GM23338 (cell line): ENCODE results near the gene LRMDA. TPM values are rescaled to one million over a fixed set of nuclear protein-coding genes. Genes with fewer than 3 reads are reported as not detected.

Source experiments
- ATAC-seq: fragments of 200-7000 bp; cut with Tn5 transposase; 3 replicates; pipeline ENCODE4 v1.9.1; 2020
- DNase-seq: peaks from one replicate; pipeline ENCODE4 v3.0.0-alpha.2; 2015; ENCODE audit warnings: low spot score
- H2AFZ ChIP-seq: fragments of 200-600 bp; sonication (generic); 2 replicates; pipeline ENCODE4 v1.8.0; 2016; ENCODE audit warnings: antibody characterized with exemption, mild to moderate bottlenecking, moderate library complexity
- H3F3A ChIP-seq: fragments of 200-600 bp; sonication (generic); replicated peaks from 2 replicates; pipeline ENCODE4 v1.8.0; 2017; ENCODE audit warnings: antibody characterized with exemption, mixed run types, low read depth
- H3K27ac ChIP-seq: fragments of 200-600 bp; sonication (generic); 2 replicates; pipeline ENCODE4 v1.6.1; 2016; ENCODE audit warnings: low read depth
- H3K27me3 ChIP-seq: fragments of 200-600 bp; sonication (generic); 2 replicates; pipeline ENCODE4 v1.8.0; 2016; ENCODE audit warnings: mild to moderate bottlenecking, mixed run types, moderate library complexity; ENCODE audit not compliant: insufficient read depth
- H3K36me3 ChIP-seq: fragments of 200-600 bp; sonication (generic); 2 replicates; pipeline ENCODE4 v1.8.0; 2016; ENCODE audit warnings: mild to moderate bottlenecking; ENCODE audit not compliant: insufficient read depth
- H3K4me1 ChIP-seq: fragments of 200-600 bp; sonication (generic); 2 replicates; pipeline ENCODE4 v1.8.0; 2016; ENCODE audit warnings: mild to moderate bottlenecking, moderate library complexity; ENCODE audit not compliant: insufficient read depth
- H3K4me2 ChIP-seq: fragments of 200-600 bp; sonication (generic); 2 replicates; pipeline ENCODE4 v1.7.1; 2017; ENCODE audit warnings: mixed run types
- H3K4me3 ChIP-seq: fragments of 200-600 bp; sonication (generic); 2 replicates; pipeline ENCODE4 v1.6.1; 2016; ENCODE audit warnings: mixed run types
- H3K79me2 ChIP-seq: fragments of 200-600 bp; sonication (generic); replicated peaks from 2 replicates; pipeline ENCODE4 v1.8.0; 2017; ENCODE audit warnings: mild to moderate bottlenecking; ENCODE audit not compliant: insufficient read depth
- H3K9me2 ChIP-seq: fragments of 200-600 bp; sonication (generic); 2 replicates; pipeline ENCODE4 v1.8.0; 2017; ENCODE audit not compliant: insufficient read depth
- H4K20me1 ChIP-seq: fragments of 200-600 bp; sonication (generic); replicated peaks from 2 replicates; pipeline ENCODE4 v1.8.0; 2017; ENCODE audit warnings: mild to moderate bottlenecking; ENCODE audit not compliant: insufficient read depth
- H3K27ac Mint-ChIP-seq: 2 replicates; pipeline ENCODE4 v1.8.0; 2020; ENCODE audit warnings: inconsistent platforms, mild to moderate bottlenecking, moderate library complexity, mixed read lengths
- H3K27me3 Mint-ChIP-seq: 3 replicates; pipeline ENCODE4 v1.8.0; 2022; ENCODE audit warnings: low read depth, mild to moderate bottlenecking, moderate library complexity, mixed read lengths, inconsistent platforms; ENCODE audit not compliant: insufficient read depth, poor library complexity
- H3K36me3 Mint-ChIP-seq: 3 replicates; pipeline ENCODE4 v1.8.0; 2021; ENCODE audit warnings: low read depth, mild to moderate bottlenecking, inconsistent platforms, moderate library complexity, mixed read lengths
- H3K4me1 Mint-ChIP-seq: 3 replicates; pipeline ENCODE4 v1.8.0; 2020; ENCODE audit warnings: mild to moderate bottlenecking, inconsistent platforms, mixed read lengths
- H3K4me3 Mint-ChIP-seq: 3 replicates; pipeline ENCODE4 v1.8.0; 2021; ENCODE audit warnings: moderate library complexity, mild to moderate bottlenecking, inconsistent platforms, mixed read lengths
- H3K9me3 Mint-ChIP-seq: 3 replicates; pipeline ENCODE4 v1.8.0; 2020; ENCODE audit warnings: moderate library complexity, mild to moderate bottlenecking, inconsistent platforms, mixed read lengths
- CREB1 ChIP-seq: fragments of 250-450 bp; sonication (Bioruptor Pico); IDR thresholded peaks from 2 replicates; pipeline ENCODE4 v1.5.0; 2020; ENCODE audit warnings: low read depth, mild to moderate bottlenecking, moderate library complexity
- CTCF ChIP-seq, 2 experiments: fragments of 200-600 bp in 1 of 2; sonication (generic) in 1 of 2; conservative IDR thresholded peaks; 2 replicates each; pipeline versions ENCODE4 v1.5.1 to v1.6.1; 2016 to 2017; ENCODE audit warnings: antibody characterized with exemption in 2 of 2, low read depth in 2 of 2, mild to moderate bottlenecking in 2 of 2, moderate library complexity in 1 of 2
- ETS1 ChIP-seq: IDR thresholded peaks from 2 replicates; pipeline ENCODE4 v1.6.1; 2016; ENCODE audit warnings: antibody characterized with exemption
- EZH2 ChIP-seq: fragments of 200-600 bp; sonication (generic); IDR thresholded peaks from one replicate; pipeline ENCODE4 v1.8.0; 2017; ENCODE audit warnings: antibody characterized with exemption, mild to moderate bottlenecking, low read depth; ENCODE audit not compliant: unreplicated experiment
- EZH2phosphoT487 ChIP-seq: fragments of 200-600 bp; sonication (generic); IDR thresholded peaks from one replicate; pipeline ENCODE4 v1.8.1; 2018; ENCODE audit warnings: antibody characterized with exemption; ENCODE audit not compliant: unreplicated experiment
- JUNB ChIP-seq: IDR thresholded peaks from one replicate; pipeline ENCODE4 v1.6.1; 2016; ENCODE audit warnings: antibody characterized with exemption; ENCODE audit not compliant: unreplicated experiment
- NANOG ChIP-seq: IDR thresholded peaks from 2 replicates; pipeline ENCODE4 v1.6.1; 2016; ENCODE audit warnings: antibody characterized with exemption, borderline replicate concordance
- POLR2AphosphoS5 ChIP-seq: IDR thresholded peaks from 2 replicates; pipeline ENCODE4 v1.6.1; 2016; ENCODE audit warnings: antibody characterized with exemption, low read depth
- polyA plus RNA-seq: library from polyadenylated mRNA; unstranded; fragments of >200 nt; fragmentation: Nextera tagmentation; extraction: Ambion mirVana; gene quantifications from 2 replicates; pipeline ENCODE4 v1.2.1, GENCODE V29; 2016
- total RNA-seq: library from RNA; depleted of rRNA; stranded (reverse); fragments of >200 nt; shearing (Covaris generic); gene quantifications from 2 replicates; pipeline ENCODE4 v1.2.3, GENCODE V29; 2014
- TF ChIP-seq, protein P1 (sequence below): IDR thresholded peaks from one replicate; pipeline ENCODE4 v1.6.1; 2018; ENCODE audit warnings: antibody characterized with exemption; ENCODE audit not compliant: unreplicated experiment
- TF ChIP-seq, protein P2 (sequence below): fragments of 250-450 bp; sonication (Bioruptor Pico); IDR thresholded peaks from 2 replicates; pipeline ENCODE4 v1.5.0; 2020; ENCODE audit warnings: mild to moderate bottlenecking, moderate library complexity

Gene LRMDA
- total and polyA plus RNA-seq, 2 experiments from 2014 or later: 0.90 to 1.8 TPM

DNA sequence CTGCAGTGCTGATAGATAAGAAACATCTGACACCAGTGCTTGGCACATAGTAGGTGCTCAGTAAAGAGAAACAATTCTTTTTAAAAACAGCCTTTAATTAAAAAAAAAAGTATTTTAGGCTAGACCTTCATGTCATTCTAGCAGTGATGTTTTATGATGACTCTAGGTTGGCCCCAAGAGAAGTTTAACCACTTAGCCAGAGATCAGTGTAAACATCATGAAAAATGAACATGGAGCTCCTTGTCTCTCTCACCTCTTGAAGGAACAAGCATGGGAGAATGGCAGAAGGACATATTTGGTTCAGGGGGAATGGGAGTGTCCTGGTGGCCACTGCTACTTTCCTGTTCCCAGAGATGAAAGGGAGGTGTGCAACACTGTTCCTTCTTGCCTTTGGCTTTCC, 641.0 kb downstream of the LRMDA start:
- no peak overlapping the region for H3K4me2 ChIP-seq
- no peaks in the 10 kb centered on the region for H3K27me3 Mint-ChIP-seq
- TF ChIP-seq EZH2 (no peak), JUNB (no peak)
- H4K20me1 ChIP-seq: no peaks in the 10 kb centered on the region
- no peak overlapping the region for H3K4me3 ChIP-seq
- no peaks in the 10 kb centered on the region for H3F3A ChIP-seq
- H3K36me3 ChIP-seq: no peaks in the 10 kb centered on the region; the same call in 1 of the 2 replicates
- ATAC-seq (no peak), DNase-seq (no peak)
- no peaks in the 10 kb centered on the region for H3K4me1 ChIP-seq
- H3K9me2 ChIP-seq: peaks cover 17% of the 10 kb centered on the region
- H3K27me3 ChIP-seq: no peaks in the 10 kb centered on the region
- no peak overlapping the region for H2AFZ ChIP-seq
- H3K79me2 ChIP-seq: no peaks in the 10 kb centered on the region
- peaks cover 40% of the 10 kb centered on the region for H3K36me3 Mint-ChIP-seq
- H3K27ac Mint-ChIP-seq: no peak overlapping the region
- H3K4me3 Mint-ChIP-seq: no peak overlapping the region
- no peaks in the 10 kb centered on the region for H3K4me1 Mint-ChIP-seq
- no peak overlapping the region for H3K27ac ChIP-seq
- H3K9me3 Mint-ChIP-seq: peaks cover 41% of the 10 kb centered on the region

- Mint-ChIP-seq H3K9me3 (peaks cover 34% of the 10 kb centered on the region), H3K4me3 (no peak overlapping the region), H3K27me3 (no peaks in the 10 kb centered on the region), H3K4me1 (no peaks in the 10 kb centered on the region), H3K27ac (no peak overlapping the region), H3K36me3 (peaks cover 29% of the 10 kb centered on the region)
- Histone ChIP-seq H3F3A (no peaks in the 10 kb centered on the region), H3K9me2 (peaks cover 17% of the 10 kb centered on the region), H3K4me2 (no peak overlapping the region), H4K20me1 (no peaks in the 10 kb centered on the region), H3K4me3 (no peak overlapping the region), H3K79me2 (no peaks in the 10 kb centered on the region), H3K4me1 (no peaks in the 10 kb centered on the region), H3K36me3 (no peaks in the 10 kb centered on the region; the same call in 1 of the 2 replicates), H2AFZ (no peak overlapping the region), H3K27me3 (no peaks in the 10 kb centered on the region), H3K27ac (no peak overlapping the region)
- DNase-seq (no peak), ATAC-seq (no peak)
- TF ChIP-seq, protein P1, sequence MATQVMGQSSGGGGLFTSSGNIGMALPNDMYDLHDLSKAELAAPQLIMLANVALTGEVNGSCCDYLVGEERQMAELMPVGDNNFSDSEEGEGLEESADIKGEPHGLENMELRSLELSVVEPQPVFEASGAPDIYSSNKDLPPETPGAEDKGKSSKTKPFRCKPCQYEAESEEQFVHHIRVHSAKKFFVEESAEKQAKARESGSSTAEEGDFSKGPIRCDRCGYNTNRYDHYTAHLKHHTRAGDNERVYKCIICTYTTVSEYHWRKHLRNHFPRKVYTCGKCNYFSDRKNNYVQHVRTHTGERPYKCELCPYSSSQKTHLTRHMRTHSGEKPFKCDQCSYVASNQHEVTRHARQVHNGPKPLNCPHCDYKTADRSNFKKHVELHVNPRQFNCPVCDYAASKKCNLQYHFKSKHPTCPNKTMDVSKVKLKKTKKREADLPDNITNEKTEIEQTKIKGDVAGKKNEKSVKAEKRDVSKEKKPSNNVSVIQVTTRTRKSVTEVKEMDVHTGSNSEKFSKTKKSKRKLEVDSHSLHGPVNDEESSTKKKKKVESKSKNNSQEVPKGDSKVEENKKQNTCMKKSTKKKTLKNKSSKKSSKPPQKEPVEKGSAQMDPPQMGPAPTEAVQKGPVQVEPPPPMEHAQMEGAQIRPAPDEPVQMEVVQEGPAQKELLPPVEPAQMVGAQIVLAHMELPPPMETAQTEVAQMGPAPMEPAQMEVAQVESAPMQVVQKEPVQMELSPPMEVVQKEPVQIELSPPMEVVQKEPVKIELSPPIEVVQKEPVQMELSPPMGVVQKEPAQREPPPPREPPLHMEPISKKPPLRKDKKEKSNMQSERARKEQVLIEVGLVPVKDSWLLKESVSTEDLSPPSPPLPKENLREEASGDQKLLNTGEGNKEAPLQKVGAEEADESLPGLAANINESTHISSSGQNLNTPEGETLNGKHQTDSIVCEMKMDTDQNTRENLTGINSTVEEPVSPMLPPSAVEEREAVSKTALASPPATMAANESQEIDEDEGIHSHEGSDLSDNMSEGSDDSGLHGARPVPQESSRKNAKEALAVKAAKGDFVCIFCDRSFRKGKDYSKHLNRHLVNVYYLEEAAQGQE: no peak
- TF ChIP-seq CREB1 (CRISPR knock-in tag) (no peak), CTCF (conservative IDR thresholded peaks at IDR 0.05; ENCODE audit: low read depth in 2 of 2) (no peak), ETS1 (no peak), EZH2phosphoT487 (no peak), NANOG (no peak), JUNB (no peak), POLR2AphosphoS5 (no peak)
- TF ChIP-seq, protein P2, sequence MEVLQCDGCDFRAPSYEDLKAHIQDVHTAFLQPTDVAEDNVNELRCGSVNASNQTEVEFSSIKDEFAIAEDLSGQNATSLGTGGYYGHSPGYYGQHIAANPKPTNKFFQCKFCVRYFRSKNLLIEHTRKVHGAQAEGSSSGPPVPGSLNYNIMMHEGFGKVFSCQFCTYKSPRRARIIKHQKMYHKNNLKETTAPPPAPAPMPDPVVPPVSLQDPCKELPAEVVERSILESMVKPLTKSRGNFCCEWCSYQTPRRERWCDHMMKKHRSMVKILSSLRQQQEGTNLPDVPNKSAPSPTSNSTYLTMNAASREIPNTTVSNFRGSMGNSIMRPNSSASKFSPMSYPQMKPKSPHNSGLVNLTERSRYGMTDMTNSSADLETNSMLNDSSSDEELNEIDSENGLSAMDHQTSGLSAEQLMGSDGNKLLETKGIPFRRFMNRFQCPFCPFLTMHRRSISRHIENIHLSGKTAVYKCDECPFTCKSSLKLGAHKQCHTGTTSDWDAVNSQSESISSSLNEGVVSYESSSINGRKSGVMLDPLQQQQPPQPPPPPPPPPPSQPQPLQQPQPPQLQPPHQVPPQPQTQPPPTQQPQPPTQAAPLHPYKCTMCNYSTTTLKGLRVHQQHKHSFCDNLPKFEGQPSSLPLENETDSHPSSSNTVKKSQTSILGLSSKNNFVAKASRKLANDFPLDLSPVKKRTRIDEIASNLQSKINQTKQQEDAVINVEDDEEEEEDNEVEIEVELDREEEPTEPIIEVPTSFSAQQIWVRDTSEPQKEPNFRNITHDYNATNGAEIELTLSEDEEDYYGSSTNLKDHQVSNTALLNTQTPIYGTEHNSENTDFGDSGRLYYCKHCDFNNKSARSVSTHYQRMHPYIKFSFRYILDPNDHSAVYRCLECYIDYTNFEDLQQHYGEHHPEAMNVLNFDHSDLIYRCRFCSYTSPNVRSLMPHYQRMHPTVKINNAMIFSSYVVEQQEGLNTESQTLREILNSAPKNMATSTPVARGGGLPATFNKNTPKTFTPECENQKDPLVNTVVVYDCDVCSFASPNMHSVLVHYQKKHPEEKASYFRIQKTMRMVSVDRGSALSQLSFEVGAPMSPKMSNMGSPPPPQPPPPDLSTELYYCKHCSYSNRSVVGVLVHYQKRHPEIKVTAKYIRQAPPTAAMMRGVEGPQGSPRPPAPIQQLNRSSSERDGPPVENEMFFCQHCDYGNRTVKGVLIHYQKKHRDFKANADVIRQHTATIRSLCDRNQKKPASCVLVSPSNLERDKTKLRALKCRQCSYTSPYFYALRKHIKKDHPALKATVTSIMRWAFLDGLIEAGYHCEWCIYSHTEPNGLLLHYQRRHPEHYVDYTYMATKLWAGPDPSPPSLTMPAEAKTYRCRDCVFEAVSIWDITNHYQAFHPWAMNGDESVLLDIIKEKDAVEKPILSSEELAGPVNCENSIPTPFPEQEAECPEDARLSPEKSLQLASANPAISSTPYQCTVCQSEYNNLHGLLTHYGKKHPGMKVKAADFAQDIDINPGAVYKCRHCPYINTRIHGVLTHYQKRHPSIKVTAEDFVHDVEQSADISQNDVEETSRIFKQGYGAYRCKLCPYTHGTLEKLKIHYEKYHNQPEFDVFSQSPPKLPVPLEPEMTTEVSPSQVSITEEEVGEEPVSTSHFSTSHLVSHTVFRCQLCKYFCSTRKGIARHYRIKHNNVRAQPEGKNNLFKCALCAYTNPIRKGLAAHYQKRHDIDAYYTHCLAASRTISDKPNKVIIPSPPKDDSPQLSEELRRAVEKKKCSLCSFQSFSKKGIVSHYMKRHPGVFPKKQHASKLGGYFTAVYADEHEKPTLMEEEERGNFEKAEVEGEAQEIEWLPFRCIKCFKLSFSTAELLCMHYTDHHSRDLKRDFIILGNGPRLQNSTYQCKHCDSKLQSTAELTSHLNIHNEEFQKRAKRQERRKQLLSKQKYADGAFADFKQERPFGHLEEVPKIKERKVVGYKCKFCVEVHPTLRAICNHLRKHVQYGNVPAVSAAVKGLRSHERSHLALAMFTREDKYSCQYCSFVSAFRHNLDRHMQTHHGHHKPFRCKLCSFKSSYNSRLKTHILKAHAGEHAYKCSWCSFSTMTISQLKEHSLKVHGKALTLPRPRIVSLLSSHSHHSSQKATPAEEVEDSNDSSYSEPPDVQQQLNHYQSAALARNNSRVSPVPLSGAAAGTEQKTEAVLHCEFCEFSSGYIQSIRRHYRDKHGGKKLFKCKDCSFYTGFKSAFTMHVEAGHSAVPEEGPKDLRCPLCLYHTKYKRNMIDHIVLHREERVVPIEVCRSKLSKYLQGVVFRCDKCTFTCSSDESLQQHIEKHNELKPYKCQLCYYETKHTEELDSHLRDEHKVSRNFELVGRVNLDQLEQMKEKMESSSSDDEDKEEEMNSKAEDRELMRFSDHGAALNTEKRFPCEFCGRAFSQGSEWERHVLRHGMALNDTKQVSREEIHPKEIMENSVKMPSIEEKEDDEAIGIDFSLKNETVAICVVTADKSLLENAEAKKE (CRISPR knock-in tag): no peak
Observed at GRCh38 chr10:76073524-76073923, 642.1 kb downstream of the LRMDA start.
